HG03045 (cell line): Measurements from ENCODE around the gene GPX3.

Source experiments
- ATAC-seq: cut with Tn5 transposase; IDR thresholded peaks from one replicate; pipeline ENCODE4 v1.9.1; 2021; ENCODE audit warnings: mild to moderate bottlenecking, moderate library complexity; ENCODE audit not compliant: unreplicated experiment

Gene GPX3

DNA sequence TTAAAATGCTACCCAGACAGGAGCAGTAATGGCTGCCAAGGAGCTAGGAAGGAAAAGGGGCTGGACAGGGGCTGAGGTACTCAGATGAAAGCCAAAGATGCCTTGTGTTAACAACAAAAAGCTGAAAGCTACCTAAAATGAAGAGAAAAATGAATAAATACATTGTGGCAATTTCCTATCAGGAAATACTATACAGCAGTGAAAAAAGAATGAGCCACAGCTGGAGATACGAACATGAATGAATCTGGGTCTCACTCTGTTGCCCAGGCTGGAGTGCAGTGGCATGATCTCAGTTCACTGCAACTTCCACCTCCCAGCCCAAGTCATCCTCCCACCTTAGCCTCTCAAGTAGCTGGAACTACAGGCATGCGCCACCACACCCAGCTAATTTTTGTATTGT, 54.2 kb downstream of the GPX3 start:
- no peak for ATAC-seq

GRCh38 chr5:151075698-151076331, 55.4 kb downstream of the GPX3 start:
- ATAC-seq, result no peak

DNA sequence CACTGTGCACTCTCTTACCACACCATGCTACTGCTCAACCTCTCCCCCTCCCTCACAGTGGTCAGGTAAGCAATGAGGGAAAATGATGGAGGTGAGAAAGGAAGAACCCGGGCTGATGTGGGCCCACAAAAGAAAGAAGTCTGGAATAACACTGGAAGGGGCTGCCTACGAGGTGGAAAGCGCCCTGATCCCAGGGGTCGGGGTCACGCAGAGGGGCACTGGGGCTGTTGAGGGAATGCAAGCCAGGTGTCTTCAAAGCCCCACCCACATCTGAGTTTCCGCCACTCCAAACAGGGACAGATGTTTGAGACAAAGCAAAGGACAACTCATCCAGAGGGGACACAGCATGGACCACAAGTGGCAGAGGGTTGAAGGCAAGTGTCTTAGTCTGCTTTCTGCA, 56.2 kb downstream of the GPX3 start:
- ATAC-seq, result no peak

DNA sequence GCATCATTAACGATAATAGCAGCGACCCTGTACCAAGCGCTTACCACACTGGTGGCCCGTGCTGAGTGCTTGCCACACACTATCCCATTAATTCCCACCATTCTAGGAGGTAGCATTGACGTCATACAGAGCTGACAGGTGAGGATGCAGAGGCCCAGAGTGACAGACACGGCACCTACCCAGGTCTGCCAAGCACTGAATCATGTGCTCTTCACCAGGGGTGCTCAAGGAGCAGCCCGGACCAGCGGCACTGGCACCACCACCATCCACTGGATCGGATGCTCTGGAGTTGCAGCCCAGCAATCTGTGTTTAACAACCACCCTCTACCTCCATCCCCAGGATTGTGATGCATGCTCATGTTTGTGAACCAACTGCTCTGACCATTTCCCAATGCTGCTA, 57.0 kb downstream of the GPX3 start:
- no peak for ATAC-seq

GRCh38 chr5:151077967-151078366, 57.6 kb downstream of the GPX3 start:
- no peak for ATAC-seq
